ENCODE data around the gene ACKR4. TPM values are rescaled to one million over a fixed set of nuclear protein-coding genes. Genes with fewer than 3 reads are reported as not detected.

ACKR4 gene
- total RNA-seq, 1 experiment from 2014 or later = not detected

GRCh38 chr3:132622761-132623160 lies 25.7 kb downstream of the ACKR4 start:
- Mint-ChIP-seq H3K27ac (no peak overlapping the region), H3K27me3 (ENCODE audit: low read depth) (no peaks in the 10 kb centered on the region), H3K4me1 (peaks cover 24% of the 10 kb centered on the region), H3K9me3 (no peaks in the 10 kb centered on the region), H3K4me3 (no peak overlapping the region), H3K36me3 (peaks cover 2% of the 10 kb centered on the region; the same call in 1 of the 2 replicates)
- DNase-seq (ENCODE audit: low spot score) = no peak
- CTCF ChIA-PET = no interaction called here
- TF ChIP-seq KAT7 (CRISPR knock-in tag; IDR thresholded peaks at IDR 0.05; ENCODE audit: borderline replicate concordance) = no peak
- TF ChIP-seq FOXP1 (CRISPR knock-in tag; IDR thresholded peaks at IDR 0.05; ENCODE audit: borderline replicate concordance) = no peak
- TF ChIP-seq NR3C1 (CRISPR knock-in tag; conservative IDR thresholded peaks at IDR 0.05; ENCODE audit: low read depth) = no peak
- TF ChIP-seq NR1H2 (CRISPR knock-in tag; IDR thresholded peaks at IDR 0.05) = no peak
- TF ChIP-seq E2F4 (CRISPR knock-in tag; IDR thresholded peaks at IDR 0.05; ENCODE audit: borderline replicate concordance, low read depth) = no peak
- TF ChIP-seq AFF4 (CRISPR knock-in tag; IDR thresholded peaks at IDR 0.05; ENCODE audit: borderline replicate concordance) = no peak
- no peak for TF ChIP-seq TP53 (CRISPR knock-in tag; IDR thresholded peaks at IDR 0.05)
- TF ChIP-seq CDX4 (CRISPR knock-in tag; IDR thresholded peaks at IDR 0.05; ENCODE audit: borderline replicate concordance) = no peak
- no peak for TF ChIP-seq FOXP4 (CRISPR knock-in tag; IDR thresholded peaks at IDR 0.05)
- no peak for TF ChIP-seq CBFB (CRISPR knock-in tag; IDR thresholded peaks at IDR 0.05; ENCODE audit: low read depth)
- TF ChIP-seq PRDM15 (CRISPR knock-in tag; IDR thresholded peaks at IDR 0.05) = no peak
- no peak for TF ChIP-seq SP1 (CRISPR knock-in tag; conservative IDR thresholded peaks at IDR 0.05)
- TF ChIP-seq ZNF232 (CRISPR knock-in tag; IDR thresholded peaks at IDR 0.05) = no peak
- no peak for TF ChIP-seq NFYB (CRISPR knock-in tag; conservative IDR thresholded peaks at IDR 0.05; ENCODE audit: low read depth)
- no peak for TF ChIP-seq CREB1 (CRISPR knock-in tag; IDR thresholded peaks at IDR 0.05)
- POLR2A ChIA-PET = no interaction called here
- ATAC-seq = no peak
